GM18526 (cell line): ENCODE measurements around the gene SH3BGR.

Source experiments
- POLR2A ChIP-seq: IDR thresholded peaks from 3 replicates; pipeline ENCODE4 v1.6.1; 2011; ENCODE audit not compliant: insufficient read length; ENCODE audit errors: extremely low read depth

The SH3BGR gene

DNA sequence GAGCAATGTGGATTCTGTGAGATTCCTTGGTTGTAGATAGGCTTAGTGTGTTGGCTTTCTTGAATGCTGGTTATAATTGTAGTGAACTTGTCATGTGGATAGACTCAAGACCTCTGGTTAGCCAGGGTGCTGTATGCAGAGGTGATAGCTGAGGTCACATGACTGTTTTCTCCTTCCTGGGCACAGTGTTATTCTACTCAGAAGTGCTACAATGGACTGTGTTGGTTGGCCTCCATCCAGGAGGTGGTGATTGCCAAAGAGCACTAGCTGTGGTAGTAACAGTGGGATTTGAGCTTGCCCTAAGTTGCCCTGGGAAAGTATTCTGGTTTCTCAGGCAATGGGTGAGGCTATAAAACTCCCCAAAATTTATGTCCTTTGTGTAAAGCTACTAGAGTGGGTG is 71.6 kb downstream of the SH3BGR start:
- TF ChIP-seq POLR2A, result no peak

- TF ChIP-seq POLR2A, result no peak
Measured at GRCh38 chr21:39523915-39524314, 72.1 kb downstream of the SH3BGR start.

GRCh38 chr21:39525129-39525528 is 73.4 kb downstream of the SH3BGR start:
- no peak for TF ChIP-seq POLR2A

GRCh38 chr21:39525601-39526000 is 73.8 kb downstream of the SH3BGR start:
- TF ChIP-seq POLR2A, result no peak

GRCh38 chr21:39527067-39527595 is 75.4 kb downstream of the SH3BGR start:
- TF ChIP-seq POLR2A, result no peak

GRCh38 chr21:39527664-39528381 is 76.1 kb downstream of the SH3BGR start:
- no peak for TF ChIP-seq POLR2A

DNA sequence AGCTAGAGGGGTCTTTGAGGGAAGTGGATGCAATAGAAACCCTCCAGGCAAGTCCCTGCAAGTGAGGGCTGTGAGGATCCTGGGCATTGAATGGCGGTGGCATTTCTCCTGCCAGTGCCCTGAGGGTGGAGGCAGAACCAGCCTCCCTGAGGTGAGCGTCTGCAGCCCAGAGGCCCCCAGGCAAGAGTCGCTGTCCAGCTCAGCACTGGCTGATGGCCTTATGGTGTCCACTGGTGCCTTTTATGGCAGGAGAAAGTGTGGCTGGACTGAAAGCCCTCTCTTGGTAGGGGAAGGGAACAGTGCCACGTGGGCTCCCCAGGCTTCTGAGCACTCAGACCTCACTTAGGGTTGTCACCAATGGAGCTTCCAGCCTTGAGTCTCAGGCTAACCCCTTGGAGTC is 77.3 kb downstream of the SH3BGR start:
- TF ChIP-seq POLR2A, result no peak

GRCh38 chr21:39531064-39531463 is 79.3 kb downstream of the SH3BGR start:
- no peak for TF ChIP-seq POLR2A

DNA sequence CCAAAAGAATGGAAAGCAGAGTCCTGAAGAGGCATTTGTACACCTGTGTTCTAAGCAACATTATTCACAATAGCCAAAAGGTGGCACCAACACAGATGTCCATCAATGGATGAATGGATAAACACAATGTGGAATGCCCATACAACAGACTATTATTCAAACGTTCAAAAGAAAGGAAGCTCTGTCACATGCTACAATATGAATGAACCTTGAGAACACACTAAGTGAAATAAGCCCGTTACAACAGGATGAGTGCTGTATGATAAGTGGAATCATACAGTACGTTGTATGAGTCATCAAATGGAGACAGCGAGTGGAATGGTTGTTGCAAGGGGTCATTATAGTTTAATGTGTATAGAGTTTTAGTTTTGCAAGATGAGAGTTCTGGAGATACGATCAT is 80.1 kb downstream of the SH3BGR start:
- no peak for TF ChIP-seq POLR2A

- TF ChIP-seq POLR2A, result no peak
Measured at GRCh38 chr21:39533545-39534380, 82.0 kb downstream of the SH3BGR start.

GRCh38 chr21:39535646-39536437 is 84.1 kb downstream of the SH3BGR start:
- no peak for TF ChIP-seq POLR2A

- TF ChIP-seq POLR2A, result no peak
Measured at GRCh38 chr21:39536835-39537234, 85.1 kb downstream of the SH3BGR start.

GRCh38 chr21:39537571-39537970 is 85.8 kb downstream of the SH3BGR start:
- TF ChIP-seq POLR2A, result no peak

DNA sequence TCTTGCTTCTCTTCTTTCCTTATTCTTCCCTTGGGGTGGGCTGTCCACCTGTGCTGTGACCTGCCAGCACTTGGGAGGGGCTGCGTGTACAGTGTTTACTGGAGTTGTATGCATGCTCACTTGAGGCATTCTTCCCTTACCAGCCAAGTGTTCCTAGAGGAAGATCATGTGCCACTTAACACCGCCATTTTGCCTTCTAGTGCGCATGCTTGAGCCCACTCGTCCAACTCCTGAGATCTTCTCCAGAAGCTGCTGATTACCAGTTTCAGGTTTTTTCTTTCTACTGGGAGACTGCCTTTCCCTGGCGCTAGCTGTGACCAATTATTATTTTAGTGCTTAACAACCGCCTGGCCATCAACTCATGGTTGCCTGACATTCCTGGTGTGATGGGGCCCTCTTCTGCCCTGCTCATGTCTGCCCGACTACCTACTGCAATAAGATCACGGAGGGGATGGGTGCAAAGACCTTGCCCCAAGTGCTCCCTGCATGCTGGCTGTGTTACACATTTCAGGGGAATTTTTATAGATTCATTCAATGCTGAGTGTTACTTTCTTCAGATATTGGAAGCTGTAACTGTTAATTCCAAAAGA is 86.8 kb downstream of the SH3BGR start:
- no peak for TF ChIP-seq POLR2A

DNA sequence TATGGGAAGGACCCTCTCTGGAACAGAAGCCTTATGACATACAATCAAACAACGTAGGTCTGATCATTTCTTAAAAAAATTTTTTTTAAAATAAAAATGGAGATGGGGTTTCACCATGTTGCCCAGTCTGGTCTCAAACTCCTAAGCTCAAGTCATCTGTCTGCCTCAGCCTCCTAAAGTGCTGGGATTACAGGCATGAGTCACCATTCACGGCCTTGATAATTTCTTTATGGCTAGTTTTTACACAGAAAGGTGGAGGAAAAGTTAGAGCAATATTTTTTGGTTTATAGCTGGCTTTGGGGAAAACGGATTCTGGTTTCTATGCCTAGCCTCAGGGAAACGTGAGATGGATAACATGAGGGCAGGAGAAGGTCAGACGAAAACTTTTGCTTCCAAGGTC is 91.0 kb downstream of the SH3BGR start:
- no peak for TF ChIP-seq POLR2A
